Tibial nerve (tissue), 4 donors: ENCODE results near the gene SLX4.

Source experiments
- CTCF ChIP-seq, 5 experiments: fragments of 200-600 bp in 3 of 5; fragments of 450-650 bp in 2 of 5; sonication (generic) in 3 of 5; IDR thresholded peaks; one replicate each; pipeline ENCODE4 v1.5.1; 2016 to 2019; ENCODE audit warnings: antibody characterized with exemption in 5 of 5, mild to moderate bottlenecking in 3 of 5, moderate library complexity in 2 of 5
- EP300 ChIP-seq, 2 donors: sonication (generic); formaldehyde crosslinking; IDR thresholded peaks; one replicate each; pipeline ENCODE4 v1.6.1; 2017; ENCODE audit warnings: antibody characterized with exemption in 2 of 2, mild to moderate bottlenecking in 1 of 2
- POLR2A ChIP-seq, 2 donors: fragments of 450-650 bp; IDR thresholded peaks; one replicate each; pipeline ENCODE4 v1.6.1; 2017; ENCODE audit warnings: antibody characterized with exemption in 2 of 2, mild to moderate bottlenecking in 2 of 2, moderate library complexity in 2 of 2

DNA sequence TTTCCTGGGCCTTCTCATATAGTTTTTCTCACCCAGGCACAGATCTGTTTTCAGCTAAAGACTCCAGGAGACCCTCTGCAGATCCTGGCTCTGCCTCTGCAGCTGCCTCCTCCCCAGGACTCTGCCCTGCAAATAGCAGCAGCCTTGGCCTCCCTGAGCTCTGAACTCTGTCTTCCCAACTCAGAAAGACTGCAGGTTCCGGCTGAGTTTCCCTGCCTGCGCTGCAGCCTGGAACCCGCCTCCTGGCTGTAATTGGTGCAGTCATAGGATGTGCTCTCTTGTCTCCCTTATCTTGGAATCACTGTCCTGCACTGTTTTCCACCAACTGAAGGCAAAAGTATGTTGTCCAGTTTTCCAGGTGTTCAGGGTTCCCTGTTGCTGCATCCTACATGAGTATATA lies 28.8 kb upstream of the SLX4 start:
- no peak for TF ChIP-seq CTCF (IDR thresholded peaks at IDR 0.05)
- TF ChIP-seq POLR2A (IDR thresholded peaks at IDR 0.05): no peak
- TF ChIP-seq EP300 (IDR thresholded peaks at IDR 0.05): no peak
